A673 (cell line): ENCODE measurements around the gene MET.

Source experiments
- CTCF ChIP-seq: fragments of 300-800, 200-600 bp; sonication (generic); conservative IDR thresholded peaks from 2 replicates; pipeline ENCODE4 v1.5.1; 2017; ENCODE audit warnings: low read depth, mild to moderate bottlenecking, antibody characterized with exemption, low read length, moderate library complexity, mixed read lengths
- EZH2 ChIP-seq: fragments of 200-600 bp; sonication (generic); IDR thresholded peaks from 2 replicates; pipeline ENCODE4 v1.6.1; 2017; ENCODE audit warnings: borderline replicate concordance, low read depth, mild to moderate bottlenecking, mixed read lengths, antibody characterized with exemption, low read length; ENCODE audit not compliant: poor library complexity, severe bottlenecking

GRCh38 chr7:116788572-116789197, 116.7 kb downstream of the MET start:
- TF ChIP-seq CTCF (no peak), EZH2 (no peak)
